H1 (cell line): ENCODE measurements around the gene CBX4. TPM values are rescaled to one million over a fixed set of nuclear protein-coding genes. Genes with fewer than 3 reads are reported as not detected.
A peak's percentile ranks its signal among the peaks of the same experiment; 100 is the strongest.

ENCODE experiments used
- CTCF ChIA-PET: fragments of 300-600 bp; sonication (Branson Sonifier 250); formaldehyde crosslinking; loops from one replicate; lab custom pipeline; 2021; ENCODE audit not compliant: partially characterized antibody; lab: Charles Lee
- POLR2A ChIA-PET: fragments of 300-600 bp; sonication (Branson Sonifier 250); formaldehyde crosslinking; loops from one replicate; lab custom pipeline; 2021; ENCODE audit warnings: inconsistent platforms; ENCODE audit not compliant: partially characterized antibody; lab: Charles Lee
- DNase-seq, 2 experiments: peaks; one replicate each; pipeline versions ENCODE4 v3.0.0 to v3.0.0-alpha.2; 2010 to 2022; ENCODE audit warnings: low spot score in 2 of 2, low read depth in 1 of 2, mixed read lengths in 1 of 2
- FAIRE-seq: peaks from 2 replicates; lab custom pipeline; 2011; peaks lifted over from hg19 to GRCh38; lab: Jason Lieb, UNC
- H2AFZ ChIP-seq: 2 replicates; pipeline ENCODE4 v1.8.1; 2012; ENCODE audit warnings: low read length, inconsistent platforms
- H2AK5ac ChIP-seq: 2 replicates; pipeline ENCODE4 v1.6.1; 2013; ENCODE audit warnings: low read depth, low read length
- H2BK120ac ChIP-seq: replicated peaks from 2 replicates; pipeline ENCODE3; 2013; ENCODE audit warnings: low read depth, low read length, inconsistent platforms
- H2BK12ac ChIP-seq: 2 replicates; pipeline ENCODE4 v1.6.1; 2013; ENCODE audit warnings: low read depth, low read length
- H2BK15ac ChIP-seq: 2 replicates; pipeline ENCODE4 v1.6.1; 2013; ENCODE audit warnings: low read length
- H2BK20ac ChIP-seq: 2 replicates; pipeline ENCODE4 v1.6.1; 2013; ENCODE audit warnings: low read length
- H2BK5ac ChIP-seq: 2 replicates; pipeline ENCODE4 v1.6.1; 2013; ENCODE audit warnings: low read depth, low read length
- H3K14ac ChIP-seq: 2 replicates; pipeline ENCODE4 v1.6.1; 2013; ENCODE audit warnings: inconsistent platforms; ENCODE audit not compliant: insufficient read length
- H3K18ac ChIP-seq: 2 replicates; pipeline ENCODE4 v1.6.1; 2013; ENCODE audit warnings: low read length; ENCODE audit errors: extremely low read depth
- H3K23ac ChIP-seq: 2 replicates; pipeline ENCODE4 v1.6.1; 2013; ENCODE audit warnings: inconsistent platforms; ENCODE audit not compliant: insufficient read length
- H3K23me2 ChIP-seq: 2 replicates; pipeline ENCODE4 v1.6.1; 2013; ENCODE audit warnings: low read depth, low read length
- H3K27ac ChIP-seq: 2 replicates; pipeline ENCODE4 v1.6.1; 2011; ENCODE audit warnings: low read depth, low read length, inconsistent platforms
- H3K27me3 ChIP-seq, 4 experiments: replicated peaks in 1 of 4; 1 replicate in 1 of 4; 2 replicates in 3 of 4; pipeline versions ENCODE4 v1.6.1 to v1.8.1; 2011 to 2013; ENCODE audit warnings: low read length in 3 of 4, mild to moderate bottlenecking in 3 of 4, inconsistent platforms in 2 of 4, mixed read lengths in 2 of 4, moderate library complexity in 1 of 4; ENCODE audit not compliant: control insufficient read depth in 3 of 4, insufficient read depth in 3 of 4; ENCODE audit errors: extremely low read depth in 1 of 4
- H3K36me3 ChIP-seq, 4 experiments: 2 replicates each; pipeline versions ENCODE4 v1.6.1 to v1.8.1; 2011 to 2013; ENCODE audit warnings: mild to moderate bottlenecking in 4 of 4, low read length in 3 of 4, moderate library complexity in 2 of 4, control low read depth in 1 of 4, inconsistent platforms in 1 of 4; ENCODE audit not compliant: insufficient read depth in 4 of 4, control insufficient read depth in 2 of 4
- H3K4ac ChIP-seq: replicated peaks from 2 replicates; pipeline ENCODE3; 2013; ENCODE audit warnings: low read length, low read depth, mixed read lengths, inconsistent platforms; ENCODE audit not compliant: insufficient read length
- H3K4me1 ChIP-seq, 4 experiments: replicated peaks in 1 of 4; 1 replicate in 1 of 4; 2 replicates in 3 of 4; pipeline versions ENCODE4 v1.6.1 to v1.8.1; 2011 to 2013; ENCODE audit warnings: low read length in 3 of 4, inconsistent platforms in 2 of 4, mixed read lengths in 1 of 4; ENCODE audit not compliant: insufficient read depth in 4 of 4, control insufficient read depth in 3 of 4
- H3K4me2 ChIP-seq, 2 experiments: 2 replicates each; pipeline versions ENCODE4 v1.6.1 to v1.8.1; 2011 to 2013; ENCODE audit warnings: low read depth in 2 of 2, low read length in 2 of 2, control low read depth in 1 of 2, inconsistent platforms in 1 of 2, mild to moderate bottlenecking in 1 of 2; ENCODE audit not compliant: insufficient read depth in 1 of 2
- H3K4me3 ChIP-seq, 4 experiments: fragments of 200-600, 300-600 bp in 1 of 4; sonication (generic), shearing (Covaris generic), sonication (Bioruptor Twin) in 1 of 4; 2 replicates each; pipeline versions ENCODE4 v1.5.1 to v1.8.1; 2011 to 2016; ENCODE audit warnings: low read length in 4 of 4, low read depth in 3 of 4, control low read depth in 2 of 4, inconsistent platforms in 2 of 4, mild to moderate bottlenecking in 2 of 4, mixed read lengths in 1 of 4, moderate library complexity in 1 of 4; ENCODE audit not compliant: insufficient read depth in 2 of 4; ENCODE audit errors: extremely low read depth in 1 of 4
- H3K56ac ChIP-seq: replicated peaks from 2 replicates; pipeline ENCODE3; 2013; ENCODE audit warnings: low read depth, mild to moderate bottlenecking, mixed read lengths, low read length, inconsistent platforms; ENCODE audit not compliant: insufficient read length
- H3K79me1 ChIP-seq: 2 replicates; pipeline ENCODE4 v1.6.1; 2013; ENCODE audit warnings: low read depth, low read length, control low read depth
- H3K79me2 ChIP-seq, 2 experiments: 2 replicates each; pipeline versions ENCODE4 v1.6.1 to v1.8.1; 2012 to 2013; ENCODE audit warnings: low read length in 2 of 2, mild to moderate bottlenecking in 2 of 2, inconsistent platforms in 1 of 2; ENCODE audit not compliant: insufficient read depth in 2 of 2, control insufficient read depth in 1 of 2
- H3K9ac ChIP-seq, 4 experiments: replicated peaks in 1 of 4; 1 replicate in 1 of 4; 2 replicates in 3 of 4; pipeline versions ENCODE4 v1.6.1 to v1.8.1; 2011 to 2013; ENCODE audit warnings: low read depth in 3 of 4, low read length in 3 of 4, control low read depth in 2 of 4, mild to moderate bottlenecking in 2 of 4, moderate library complexity in 2 of 4, inconsistent platforms in 1 of 4; ENCODE audit errors: extremely low read depth in 1 of 4
- H3K9me3 ChIP-seq, 2 experiments: 2 replicates each; pipeline versions ENCODE4 v1.6.1 to v1.8.1; 2012 to 2013; ENCODE audit warnings: mild to moderate bottlenecking in 2 of 2, moderate library complexity in 2 of 2, control low read depth in 1 of 2, inconsistent platforms in 1 of 2, low read depth in 1 of 2, low read length in 1 of 2, mixed read lengths in 1 of 2; ENCODE audit not compliant: insufficient read depth in 2 of 2
- H4K20me1 ChIP-seq, 2 experiments: replicated peaks in 1 of 2; 2 replicates each; pipeline versions ENCODE3 to v1.8.1; 2011 to 2013; ENCODE audit warnings: inconsistent platforms in 2 of 2, low read length in 2 of 2, mild to moderate bottlenecking in 1 of 2; ENCODE audit not compliant: insufficient read depth in 2 of 2, control insufficient read depth in 1 of 2
- H4K5ac ChIP-seq: 2 replicates; pipeline ENCODE4 v1.6.1; 2013; ENCODE audit warnings: low read length, low read depth, mixed read lengths, inconsistent platforms; ENCODE audit not compliant: insufficient read length
- H4K8ac ChIP-seq: 2 replicates; pipeline ENCODE4 v1.8.0; 2013; ENCODE audit warnings: mild to moderate bottlenecking, moderate library complexity, low read length, inconsistent platforms; ENCODE audit not compliant: insufficient read depth; ENCODE audit errors: extremely low read depth
- H4K91ac ChIP-seq: replicated peaks from 2 replicates; pipeline ENCODE3; 2013; ENCODE audit warnings: low read length, mixed read lengths, inconsistent platforms; ENCODE audit not compliant: insufficient read length
- BCL11A ChIP-seq, 2 experiments: IDR thresholded peaks; one replicate each; pipeline ENCODE4 v1.6.1; 2011; ENCODE audit warnings: low read depth in 2 of 2, low read length in 2 of 2, mild to moderate bottlenecking in 2 of 2
- CREB1 ChIP-seq: IDR thresholded peaks from 2 replicates; pipeline ENCODE4 v1.6.1; 2012; ENCODE audit warnings: inconsistent platforms
- EZH2 ChIP-seq: fragments of 200-600 bp; sonication (generic); IDR thresholded peaks from 2 replicates; pipeline ENCODE4 v1.7.1; 2012; ENCODE audit warnings: low read depth, mild to moderate bottlenecking, moderate library complexity, low read length, inconsistent platforms; ENCODE audit not compliant: severe bottlenecking
- GTF2F1 ChIP-seq: IDR thresholded peaks from 2 replicates; pipeline ENCODE4 v1.6.1; 2012; ENCODE audit warnings: low read depth, low read length, improper control_type of control experiment, borderline replicate concordance
- RAD21 ChIP-seq, 2 experiments: IDR thresholded peaks in 1 of 2; conservative IDR thresholded peaks in 1 of 2; 2 replicates each; pipeline ENCODE4 v1.6.1; 2011; ENCODE audit warnings: low read depth in 2 of 2, low read length in 2 of 2, improper control_type of control experiment in 1 of 2, inconsistent platforms in 1 of 2, mild to moderate bottlenecking in 1 of 2, moderate library complexity in 1 of 2
- RNF2 ChIP-seq: fragments of 200-900, 300-1000 bp; sonication (generic); IDR thresholded peaks from 2 replicates; pipeline ENCODE4 v1.7.1; 2016; ENCODE audit warnings: borderline replicate concordance, low read depth, mild to moderate bottlenecking, antibody characterized with exemption, low read length; ENCODE audit not compliant: poor library complexity, severe bottlenecking; ENCODE audit errors: missing control alignments
- SUZ12 ChIP-seq: fragments of 200-600 bp; sonication (generic); IDR thresholded peaks from 2 replicates; pipeline ENCODE4 v1.6.1; 2012; ENCODE audit warnings: mild to moderate bottlenecking, inconsistent platforms, low read length, moderate library complexity, mixed read lengths
- USF2 ChIP-seq: IDR thresholded peaks from 2 replicates; pipeline ENCODE4 v1.6.1; 2011; ENCODE audit warnings: low read length, improper control_type of control experiment
- WGBS, 2 experiments: shearing (Covaris generic) in 1 of 2; methylation state at CpG; one replicate each; pipeline versions ENCODE4 v1.1.6 to v1.1.7; 2013 to 2015; ENCODE audit warnings: low lambda C conversion rate in 2 of 2, mixed read lengths in 2 of 2, inconsistent platforms in 1 of 2, low coverage in 1 of 2, missing lambda C conversion rate in 1 of 2; ENCODE audit not compliant: insufficient replicate concordance in 2 of 2, insufficient coverage in 1 of 2, insufficient read length in 1 of 2; ENCODE audit errors: extremely low coverage in 1 of 2, missing lambda C conversion rate in 1 of 2; 5-methylcytosine and 5-hydroxymethylcytosine counted together
- polyA plus RNA-seq, 7 experiments: library from polyadenylated mRNA; depleted of rRNA in 3 of 7; stranded (reverse) in 5 of 7; unstranded in 2 of 7; fragments of >200 nt in 5 of 7; fragments of 200-250 nt in 2 of 7; gene quantifications; 1 replicate in 5 of 7; 2 replicates in 1 of 7; 4 replicates in 1 of 7; pipeline versions ENCODE4 v1.2.1 to v1.2.3, GENCODE V29; 2011 to 2013; ENCODE audit warnings: missing spikeins in 2 of 7, mixed read lengths in 2 of 7
- total RNA-seq: library from RNA; stranded (reverse); fragmentation: NEBNext Ultra II Directional; extraction: Animal tissue kit (Norgen Biotek cat#: 25700); gene quantifications from 2 replicates; pipeline ENCODE4 v1.2.1, GENCODE V29; 2021

The CBX4 gene
- total and polyA plus RNA-seq, 2 of the 8 experiments (the other 6 are each of a cell fraction or from before 2014, with no cell fraction given), result 1.8 to 4.0 TPM

GRCh38 chr17:79815836-79816461 is 23.3 kb downstream of the CBX4 start:
- Histone ChIP-seq H3K4me2 (peak overlapping the region; percentile 65 to 68), H2BK20ac (no peak overlapping the region; the same call in 1 of the 2 replicates), H3K27ac (no peak overlapping the region), H2BK15ac (peak overlapping the region; percentile 88; the same call in 1 of the 2 replicates), H3K9me3 (no peaks in the 10 kb centered on the region), H4K91ac (no peak overlapping the region), H4K8ac (peak overlapping the region; percentile 37; the same call in 1 of the 2 replicates), H3K79me1 (no peaks in the 10 kb centered on the region), H2AK5ac (0 out of 2 replicates have a peak overlapping the region, but pooled peaks have one; percentile 45), H3K56ac (no peak overlapping the region), H3K36me3 (peaks cover 0 to 15% (median 0%) of the 10 kb centered on the region in 4 experiments; a peak in 1 of 8 replicates), H4K5ac (no peak overlapping the region), H3K14ac (no peak overlapping the region), H4K20me1 (peaks cover 0 to 9% of the 10 kb centered on the region in 2 experiments), H3K79me2 (no peaks in the 10 kb centered on the region), H3K27me3 (peaks cover 83 to 100% (median 94%) of the 10 kb centered on the region in 4 experiments), H3K23ac (no peak overlapping the region), H2AFZ (no peak overlapping the region), H3K4ac (no peak overlapping the region), H2BK120ac (no peak overlapping the region), H3K4me1 (peaks cover 0 to 29% (median 25%) of the 10 kb centered on the region in 4 experiments; a peak in 6 of 7 replicates), H3K23me2 (peaks cover 6% of the 10 kb centered on the region; the same call in 1 of the 2 replicates), H3K9ac (no peak overlapping the region), H2BK5ac (no peak overlapping the region), H3K4me3 (peak overlapping the region; percentile 11 to 51 (median 15); a peak in 5 of 8 replicates), H3K18ac (no peak overlapping the region), H2BK12ac (peak overlapping the region; percentile 92; the same call in 1 of the 2 replicates)
- 5% methylated on average over 23 of the region's 41 CpGs; no CpG with 5 or more reads in 1 of the 2 experiments for WGBS, 2 experiments
- no peak for FAIRE-seq
- DNase-seq, result peak in 1 of 2 experiments; percentile 61
- ChIA-PET POLR2A (interaction anchor here (1.0 to 24.0 kb wide), 6 partner anchors 11 to 185 kb away, joined by 3 to 374 read pairs (median 7); partner anchors contain the start of genes CBX4 and CBX8), CTCF (interaction anchor here (1.4 to 24.7 kb wide), 7 partner anchors 10 to 73 kb away, joined by 3 to 576 read pairs (median 53); partner anchors contain the start of genes CBX4 and CBX8)
- TF ChIP-seq BCL11A (IDR thresholded peaks at IDR 0.05; ENCODE audit: low read depth in 2 of 2, low read length in 2 of 2) (no peak), GTF2F1 (no peak), RAD21 (IDR thresholded peaks at IDR 0.05 in 1 of 2, conservative IDR thresholded peaks at IDR 0.05 in 1 of 2; ENCODE audit: low read depth in 2 of 2, low read length in 2 of 2) (0 out of 4 replicates have a peak, but pooled peaks of 1 of the 2 experiments have one; percentile 4), SUZ12 (peak; percentile 96), EZH2 (peak; percentile 97), RNF2 (peak; percentile 75), USF2 (no peak), CREB1 (no peak)
